Subcutaneous abdominal adipose tissue (tissue), 5 donors: ENCODE data around the gene LDB2.

ENCODE experiments used
- H3K27ac ChIP-seq: one replicate; pipeline ENCODE4 v1.7.0; 2013; ENCODE audit warnings: low read depth, mild to moderate bottlenecking, inconsistent platforms, low read length, moderate library complexity
- H3K27me3 ChIP-seq, 5 donors: one replicate each; pipeline ENCODE4 v1.7.0; 2013; ENCODE audit warnings: low read length in 5 of 5, inconsistent platforms in 1 of 5; ENCODE audit not compliant: control insufficient read depth in 5 of 5, insufficient read depth in 4 of 5
- H3K36me3 ChIP-seq, 5 donors: one replicate each; pipeline ENCODE4 v1.7.0; 2013; ENCODE audit warnings: low read length in 5 of 5; ENCODE audit not compliant: control insufficient read depth in 5 of 5, insufficient read depth in 5 of 5
- H3K4me1 ChIP-seq, 5 donors: one replicate each; pipeline ENCODE4 v1.7.0; 2013; ENCODE audit warnings: low read length in 5 of 5, mild to moderate bottlenecking in 3 of 5, moderate library complexity in 1 of 5; ENCODE audit not compliant: control insufficient read depth in 5 of 5, insufficient read depth in 5 of 5
- H3K4me3 ChIP-seq, 5 donors: one replicate each; pipeline ENCODE4 v1.7.0; 2013; ENCODE audit warnings: low read length in 5 of 5, low read depth in 1 of 5
- H3K9ac ChIP-seq, 5 donors: one replicate each; pipeline ENCODE4 v1.7.0; 2013; ENCODE audit warnings: low read length in 5 of 5, mild to moderate bottlenecking in 4 of 5, moderate library complexity in 3 of 5
- H3K9me3 ChIP-seq, 5 donors: one replicate each; pipeline ENCODE4 v1.7.0; 2013; ENCODE audit warnings: low read length in 5 of 5; ENCODE audit not compliant: control insufficient read depth in 5 of 5
- donor health status: healthy.
- donor health status: healthy.
- donor health status: healthy.
- donor health status: healthy.
- donor health status: healthy.

LDB2 gene

GRCh38 chr4:16672421-16672820, 226.0 kb downstream of the LDB2 start:
- H3K4me3 ChIP-seq = no peak overlapping the region
- no peak overlapping the region for H3K9ac ChIP-seq
- no peak overlapping the region for H3K27ac ChIP-seq
- H3K36me3 ChIP-seq = peaks cover 0 to 4% (median 0%) of the 10 kb centered on the region in 5 donors
- H3K27me3 ChIP-seq = no peaks in the 10 kb centered on the region
- H3K4me1 ChIP-seq = peaks cover 0 to 15% (median 0%) of the 10 kb centered on the region in 5 donors
- H3K9me3 ChIP-seq = no peaks in the 10 kb centered on the region

- Histone ChIP-seq H3K27ac (no peak overlapping the region), H3K4me1 (peaks cover 0 to 15% (median 0%) of the 10 kb centered on the region in 5 donors), H3K27me3 (no peaks in the 10 kb centered on the region), H3K9me3 (no peaks in the 10 kb centered on the region), H3K36me3 (peaks cover 0 to under 1% (median 0%) of the 10 kb centered on the region in 5 donors), H3K4me3 (no peak overlapping the region), H3K9ac (no peak overlapping the region)
These were observed 226.7 kb downstream of the LDB2 start for GRCh38 chr4:16671741-16672140.

- H3K4me3 ChIP-seq = no peak overlapping the region
- no peak overlapping the region for H3K27ac ChIP-seq
- H3K27me3 ChIP-seq = no peaks in the 10 kb centered on the region
- no peaks in the 10 kb centered on the region for H3K36me3 ChIP-seq
- H3K9me3 ChIP-seq = no peaks in the 10 kb centered on the region
- peaks cover 0 to 15% (median 0%) of the 10 kb centered on the region in 5 donors for H3K4me1 ChIP-seq
- H3K9ac ChIP-seq = no peak overlapping the region
These were observed 227.7 kb downstream of the LDB2 start for GRCh38 chr4:16670727-16671126.

- no peak overlapping the region for H3K4me3 ChIP-seq
These were observed 229.4 kb downstream of the LDB2 start for GRCh38 chr4:16669036-16669435.

GRCh38 chr4:16668488-16668887, 230.0 kb downstream of the LDB2 start:
- H3K27ac ChIP-seq = no peak overlapping the region

More at GRCh38 chr4:16669036-16669435, 229.4 kb downstream of the LDB2 start:
- no peak overlapping the region for H3K9ac ChIP-seq
- peaks cover 0 to 18% (median 0%) of the 10 kb centered on the region in 5 donors for H3K4me1 ChIP-seq
- no peaks in the 10 kb centered on the region for H3K9me3 ChIP-seq
- H3K27me3 ChIP-seq = no peaks in the 10 kb centered on the region
- H3K36me3 ChIP-seq = no peaks in the 10 kb centered on the region
- H3K27ac ChIP-seq = no peak overlapping the region

GRCh38 chr4:16667464-16667863, 231.0 kb downstream of the LDB2 start:
- no peaks in the 10 kb centered on the region for H3K9me3 ChIP-seq
- H3K9ac ChIP-seq = no peak overlapping the region
- no peaks in the 10 kb centered on the region for H3K36me3 ChIP-seq
- peaks cover 0 to 11% (median 4%) of the 10 kb centered on the region in 5 donors for H3K4me1 ChIP-seq
- no peak overlapping the region for H3K27ac ChIP-seq
- no peak overlapping the region for H3K4me3 ChIP-seq
- no peaks in the 10 kb centered on the region for H3K27me3 ChIP-seq

More at GRCh38 chr4:16668488-16668887, 230.0 kb downstream of the LDB2 start:
- Histone ChIP-seq H3K9me3 (no peaks in the 10 kb centered on the region), H3K4me3 (no peak overlapping the region), H3K9ac (no peak overlapping the region), H3K27me3 (no peaks in the 10 kb centered on the region), H3K4me1 (peaks cover 0 to 18% (median 4%) of the 10 kb centered on the region in 5 donors), H3K36me3 (no peaks in the 10 kb centered on the region)

- no peak overlapping the region for H3K27ac ChIP-seq
- no peaks in the 10 kb centered on the region for H3K27me3 ChIP-seq
- no peaks in the 10 kb centered on the region for H3K9me3 ChIP-seq
- no peak overlapping the region for H3K9ac ChIP-seq
- H3K4me1 ChIP-seq = peaks cover 0 to 10% (median 4%) of the 10 kb centered on the region in 5 donors
- no peaks in the 10 kb centered on the region for H3K36me3 ChIP-seq
- no peak overlapping the region for H3K4me3 ChIP-seq
These were observed 232.4 kb downstream of the LDB2 start for GRCh38 chr4:16665942-16666551.

GRCh38 chr4:16663732-16664131, 234.7 kb downstream of the LDB2 start:
- no peak overlapping the region for H3K4me3 ChIP-seq
- no peak overlapping the region for H3K9ac ChIP-seq
- no peaks in the 10 kb centered on the region for H3K27me3 ChIP-seq
- H3K9me3 ChIP-seq = no peaks in the 10 kb centered on the region
- no peaks in the 10 kb centered on the region for H3K36me3 ChIP-seq
- peaks cover 0 to 5% (median 4%) of the 10 kb centered on the region in 5 donors for H3K4me1 ChIP-seq
- no peak overlapping the region for H3K27ac ChIP-seq

GRCh38 chr4:16663307-16663706, 235.1 kb downstream of the LDB2 start:
- no peaks in the 10 kb centered on the region for H3K9me3 ChIP-seq
- H3K4me3 ChIP-seq = no peak overlapping the region
- H3K9ac ChIP-seq = no peak overlapping the region
- no peaks in the 10 kb centered on the region for H3K36me3 ChIP-seq
- H3K27ac ChIP-seq = no peak overlapping the region
- no peaks in the 10 kb centered on the region for H3K27me3 ChIP-seq
- H3K4me1 ChIP-seq = peaks cover 0 to 5% (median 2%) of the 10 kb centered on the region in 5 donors

GRCh38 chr4:16661813-16662212, 236.6 kb downstream of the LDB2 start:
- Histone ChIP-seq H3K27ac (no peak overlapping the region), H3K27me3 (no peaks in the 10 kb centered on the region), H3K9ac (no peak overlapping the region), H3K4me1 (peaks cover 0 to 5% (median 2%) of the 10 kb centered on the region in 5 donors), H3K9me3 (no peaks in the 10 kb centered on the region), H3K36me3 (no peaks in the 10 kb centered on the region), H3K4me3 (no peak overlapping the region)
